Stimulated activated CD8-positive, alpha-beta memory T cell treated with anti-CD3 and anti-CD28 coated beads, Interleukin-12 subunit alpha, Interleukin-12 subunit beta, amount 100 ng/mL, for 4 hours (primary cell): Measurements from ENCODE around the gene PITX3.
"Not testable (repeated sequence)": the region's sequence is repeated elsewhere in the genome, so short reads cannot be mapped to it uniquely, and the experiment has no call there.

Source experiments
- DNase-seq: peaks from one replicate; pipeline ENCODE4 v3.0.0-alpha.2; 2020; ENCODE audit warnings: low read depth

PITX3 gene

GRCh38 chr10:102226542-102226870 lies 14.8 kb downstream of the PITX3 start:
- DNase-seq, result no peak

DNA sequence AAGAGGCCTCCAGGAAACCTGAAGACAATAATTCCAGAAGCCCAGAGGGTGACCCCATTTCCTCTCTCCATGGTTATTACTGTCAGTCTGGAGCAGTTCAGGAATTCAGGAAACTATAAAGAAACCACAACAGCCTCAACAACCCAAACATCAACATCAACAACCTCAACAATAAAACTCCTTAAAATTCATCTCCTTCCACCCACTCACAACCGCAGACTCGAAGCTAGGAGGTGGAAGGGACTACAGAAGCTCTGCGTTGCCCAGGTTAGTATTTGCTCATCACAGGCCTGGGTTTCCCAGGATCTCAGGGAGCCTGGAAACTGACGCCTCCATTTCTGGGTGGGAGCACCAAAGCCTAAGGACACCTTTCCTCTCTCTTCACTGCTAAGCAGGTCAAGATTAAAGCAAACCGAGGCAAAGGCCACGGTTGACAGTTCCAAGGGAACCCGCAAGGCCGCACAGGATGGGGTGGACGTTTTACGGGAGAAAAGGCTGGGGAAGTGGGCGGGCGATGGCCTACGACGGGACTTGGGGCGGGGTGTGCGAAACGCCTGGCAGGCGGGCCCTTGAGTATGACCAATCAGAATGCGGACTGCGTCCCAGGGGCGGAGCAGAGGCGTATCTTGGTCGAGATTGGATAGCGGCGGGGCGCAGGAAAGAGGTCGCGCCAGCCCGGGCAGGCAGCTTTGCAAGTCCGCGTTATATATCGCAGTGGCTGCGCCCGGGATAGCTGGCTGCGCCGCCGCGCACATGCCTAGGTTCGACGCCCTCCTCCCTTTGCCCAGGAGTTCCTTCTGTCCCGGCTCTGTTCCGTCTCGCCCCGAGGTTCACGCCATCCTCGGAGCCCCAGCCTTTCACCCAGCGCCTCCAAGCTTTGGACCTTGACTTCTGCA lies 15.4 kb downstream of the PITX3 start, which contains the start of gene ELOVL3:
Gene ELOVL3 (plus strand): TSS at position 654 of the 896 bp plus-strand sequence. CDS start 250 bp downstream, outside the sequence.
- peak; percentile 61 for DNase-seq

DNA sequence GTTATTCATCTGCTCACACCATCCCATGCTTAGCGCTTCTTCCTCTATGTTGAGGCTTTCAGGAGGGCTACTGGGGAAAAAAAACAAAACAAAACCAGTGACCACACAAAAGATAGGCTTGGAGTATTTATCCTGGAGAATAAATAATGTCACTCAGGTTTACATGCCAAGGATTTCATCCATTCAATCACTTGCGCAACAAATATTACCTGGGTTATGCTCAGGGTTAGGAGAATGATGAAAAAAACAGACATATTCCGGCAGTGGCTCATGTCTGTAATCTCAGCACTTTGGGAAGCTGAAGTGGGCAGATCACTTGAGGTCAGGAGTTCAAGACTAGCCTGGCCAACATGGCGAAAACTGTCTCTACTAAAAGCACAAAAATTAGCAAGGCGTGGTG lies 18.5 kb downstream of the PITX3 start:
- DNase-seq, result no peak

- no peak for DNase-seq
These were observed 20.7 kb downstream of the PITX3 start for GRCh38 chr10:102220612-102221011.

GRCh38 chr10:102219370-102219769 lies 21.9 kb downstream of the PITX3 start:
- no peak for DNase-seq

DNA sequence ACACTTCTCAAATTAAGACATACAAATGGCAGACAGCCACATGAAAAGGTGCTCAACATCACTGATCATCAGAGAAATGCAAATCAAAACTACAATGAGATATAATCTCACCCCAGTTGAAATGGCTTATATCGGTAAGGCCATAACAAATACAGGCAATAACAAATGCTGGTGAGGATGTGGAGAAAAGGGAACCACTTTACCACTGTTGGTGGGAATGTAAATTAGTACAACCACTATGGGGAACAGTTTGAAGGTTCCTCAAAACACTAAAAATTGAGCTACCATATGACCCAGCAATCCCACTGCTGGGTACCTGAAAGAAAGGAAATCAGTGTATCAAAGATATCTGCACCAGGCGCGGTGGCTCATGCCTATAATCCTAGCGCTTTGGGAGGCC lies 27.7 kb downstream of the PITX3 start:
- not testable (repeated sequence) for DNase-seq

GRCh38 chr10:102211615-102212299 lies 29.6 kb downstream of the PITX3 start:
- no peak for DNase-seq

DNA sequence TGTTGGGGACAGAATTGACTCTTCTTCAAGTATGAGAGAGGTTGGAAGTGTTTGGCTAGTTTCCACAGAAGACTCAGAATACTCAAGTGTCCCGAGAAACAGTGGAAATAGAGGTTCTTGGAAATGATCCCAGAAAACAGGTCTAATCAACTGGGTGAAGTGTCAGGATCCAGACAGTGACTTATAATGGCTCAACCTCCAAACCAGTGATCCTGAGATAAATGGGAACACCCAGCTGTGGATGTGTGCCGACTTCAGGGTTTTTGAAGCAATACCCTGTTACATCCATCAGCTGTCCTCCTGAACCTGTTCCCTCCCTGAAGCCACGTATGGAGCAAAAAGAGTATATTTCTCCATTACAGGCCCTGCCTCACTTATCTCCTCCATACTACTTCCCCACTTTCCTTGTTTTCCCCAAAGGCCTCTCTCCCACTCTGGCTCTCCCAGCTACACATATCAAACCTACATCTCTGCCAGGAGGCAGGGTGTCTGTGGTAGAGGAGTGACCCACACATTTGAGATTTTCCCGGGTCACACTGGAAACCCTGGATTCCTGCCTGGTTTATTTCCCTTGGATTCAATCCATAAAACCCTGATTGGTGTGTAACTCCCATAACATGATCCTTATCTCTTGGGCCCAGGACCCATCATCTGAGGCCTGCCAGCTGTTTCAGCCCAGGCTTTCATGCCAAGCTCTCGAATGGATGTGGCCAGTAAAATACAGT lies 32.8 kb downstream of the PITX3 start:
- no peak for DNase-seq

- DNase-seq, result no peak
These were observed 38.9 kb downstream of the PITX3 start for GRCh38 chr10:102202386-102202785.

GRCh38 chr10:102200751-102201640 lies 40.3 kb downstream of the PITX3 start:
- no peak for DNase-seq

DNA sequence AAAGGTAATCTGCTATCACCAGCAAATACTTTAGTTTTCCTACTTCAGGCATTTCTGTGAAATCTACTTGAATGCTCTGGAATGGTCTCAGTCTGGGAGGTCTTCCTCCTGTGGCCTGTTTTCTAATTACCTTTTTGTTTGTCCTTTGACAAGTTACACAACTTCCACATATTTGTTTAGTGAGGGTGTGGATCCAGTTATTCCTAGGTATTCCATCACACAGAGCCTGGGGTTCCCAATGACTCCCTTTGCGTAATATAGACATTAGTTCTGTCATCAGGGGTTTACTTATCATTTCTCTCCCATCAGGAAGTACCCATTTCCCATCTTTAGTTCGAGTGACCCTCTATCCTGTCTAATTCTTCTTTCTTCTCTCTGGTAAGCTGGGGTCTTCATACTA lies 43.3 kb downstream of the PITX3 start:
- DNase-seq, result no peak

DNA sequence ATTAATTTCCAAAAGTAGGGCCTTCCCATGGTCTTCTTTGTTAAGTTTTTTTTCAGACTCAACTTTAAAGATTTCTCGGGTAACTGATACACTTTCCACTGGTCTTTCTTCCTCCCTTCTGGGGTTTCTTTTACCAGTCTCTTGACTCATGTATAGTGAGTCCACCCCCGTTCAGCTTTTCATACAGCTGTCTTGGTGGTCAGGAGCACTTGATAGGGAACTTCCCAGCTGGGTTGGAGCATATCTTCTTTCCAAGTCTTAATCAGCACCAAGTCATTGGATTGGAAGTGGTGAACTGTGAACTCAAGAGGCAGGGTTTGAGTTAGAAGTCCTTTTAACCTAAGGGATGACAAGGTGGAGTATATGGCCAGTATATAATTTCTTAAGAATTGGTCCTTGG lies 44.4 kb downstream of the PITX3 start:
- DNase-seq, result no peak

- DNase-seq, result no peak
These were observed 45.9 kb downstream of the PITX3 start for GRCh38 chr10:102195296-102195870.

- DNase-seq, result no peak
These were observed 49.4 kb downstream of the PITX3 start for GRCh38 chr10:102191956-102192355.

DNA sequence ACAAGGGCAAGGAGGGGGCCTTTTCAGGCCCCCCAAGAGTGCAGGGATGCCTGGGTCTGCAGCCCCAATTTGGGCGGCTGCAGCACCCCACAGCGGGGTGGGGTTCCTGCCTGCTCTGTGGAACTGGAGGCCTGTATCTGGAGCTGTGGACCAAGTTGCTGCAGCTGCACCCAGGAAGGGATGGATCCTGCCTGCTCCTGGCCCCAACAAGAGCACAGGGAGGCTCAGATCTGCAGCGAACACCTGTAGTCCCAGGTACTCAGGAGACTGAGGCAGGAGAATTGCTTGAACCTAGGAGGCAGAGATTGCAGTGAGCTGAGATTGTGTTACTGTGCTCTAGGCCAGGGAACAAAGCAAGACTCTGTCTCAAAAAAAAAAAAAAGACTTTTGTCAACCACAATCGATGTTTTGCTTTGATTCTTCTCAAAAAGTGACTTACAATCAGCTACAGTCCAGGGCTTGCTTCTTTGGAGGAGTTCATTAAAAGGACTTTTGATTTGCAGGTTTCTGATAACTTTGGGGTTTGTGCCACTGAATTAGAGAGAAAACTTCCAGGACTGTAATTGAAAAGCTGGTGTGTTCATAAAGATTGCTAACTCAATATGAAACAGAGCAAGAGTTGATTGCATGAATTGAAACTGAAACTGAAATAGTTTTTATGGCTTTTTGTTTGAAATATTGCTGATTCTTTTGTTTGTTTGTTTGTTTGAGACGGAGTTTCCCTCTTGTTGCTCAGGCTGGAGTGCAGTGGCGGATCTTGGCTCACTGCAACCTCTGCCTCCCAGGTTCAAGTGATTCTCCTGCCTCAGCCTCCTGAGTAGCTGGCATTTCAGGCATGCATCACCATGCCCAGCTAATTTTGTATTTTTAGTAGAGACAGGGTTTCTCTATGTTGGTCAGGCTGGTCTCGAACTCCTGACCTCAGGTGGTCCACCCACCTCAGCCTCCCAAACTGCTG lies 52.1 kb downstream of the PITX3 start:
- DNase-seq, result not testable (repeated sequence)

DNA sequence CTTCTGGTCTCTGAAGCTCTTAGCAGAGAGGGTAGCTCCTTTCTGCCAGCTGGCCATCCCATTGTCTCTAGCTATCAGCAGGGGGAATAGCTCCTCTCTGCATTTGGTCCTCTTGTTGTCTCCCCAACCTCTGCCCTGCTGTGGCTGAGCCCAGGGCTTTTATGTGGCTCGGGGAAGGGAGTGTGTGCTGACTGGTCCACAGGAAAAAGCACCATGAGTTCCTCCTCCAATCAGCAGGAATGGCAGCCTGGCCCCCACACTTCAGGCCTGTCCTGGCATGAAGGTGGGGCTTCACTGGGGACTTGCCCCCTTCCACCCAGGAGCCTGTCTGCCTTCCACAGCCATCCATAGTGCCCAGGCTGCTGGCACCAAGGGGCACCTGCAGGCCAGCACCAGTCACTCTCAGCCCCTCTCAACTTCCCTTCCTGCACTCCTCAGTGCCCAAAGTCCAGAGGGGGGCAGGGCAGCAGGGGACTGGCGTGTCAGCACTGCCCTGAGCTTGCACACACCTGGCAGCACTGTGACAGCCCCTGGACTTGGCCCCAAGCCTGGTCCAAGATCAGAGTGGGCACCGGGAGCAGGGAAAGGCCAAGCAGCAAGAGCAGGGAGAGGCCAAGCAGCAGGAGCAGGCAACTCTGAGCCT lies 52.9 kb downstream of the PITX3 start:
- DNase-seq, result no peak

DNA sequence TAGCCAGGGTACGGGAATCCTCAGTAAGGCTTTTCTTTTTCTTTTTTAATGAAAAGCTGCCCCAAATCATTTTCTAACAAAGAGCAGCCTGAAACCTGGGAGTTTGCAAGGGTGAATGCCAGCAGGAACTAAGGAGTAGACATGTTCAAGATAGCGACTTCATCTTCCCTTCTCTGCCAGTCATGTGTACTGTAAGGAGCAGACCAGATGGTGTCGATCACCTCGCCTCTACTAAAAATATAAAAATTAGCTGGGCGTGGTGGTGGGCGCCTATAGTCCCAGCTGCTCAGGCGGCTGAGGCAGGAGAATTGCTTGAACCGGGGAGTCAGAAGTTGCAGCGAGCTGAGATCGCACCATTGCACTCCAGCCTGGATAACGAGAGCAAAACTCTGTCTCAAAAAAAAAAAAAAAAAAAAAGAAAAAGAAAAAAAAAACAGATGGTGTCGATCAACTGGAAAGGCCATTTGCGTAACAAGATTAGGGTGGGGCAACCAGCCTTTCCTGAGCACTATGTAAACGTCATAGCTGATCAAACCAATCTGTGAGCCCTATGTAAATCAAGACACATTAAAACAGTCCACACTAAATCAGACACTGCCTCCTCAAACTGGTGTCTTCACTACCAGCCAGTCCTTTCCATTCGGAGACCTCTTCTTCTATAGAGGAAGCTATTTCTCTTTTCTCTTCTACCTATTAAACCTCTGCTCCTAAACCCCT lies 55.3 kb downstream of the PITX3 start:
- DNase-seq, result no peak

DNA sequence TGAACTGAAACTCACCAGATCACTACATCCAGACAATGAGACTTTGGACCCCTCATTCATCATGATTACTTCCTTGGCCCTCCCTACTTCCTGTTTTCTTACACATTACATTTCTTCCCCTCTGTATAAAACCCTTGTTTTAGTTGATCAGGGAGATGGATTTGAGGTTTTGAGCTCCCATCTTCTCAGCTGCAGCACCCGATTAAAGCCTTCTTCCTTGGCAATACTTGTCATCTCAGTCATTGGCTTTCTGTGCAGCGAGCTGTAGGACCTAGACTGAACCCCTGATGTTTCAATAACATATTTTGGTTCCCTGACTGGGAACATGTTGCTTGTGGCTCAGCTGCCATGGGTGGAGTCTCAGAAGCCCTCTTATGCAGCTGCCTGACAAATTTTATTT lies 56.0 kb downstream of the PITX3 start:
- no peak for DNase-seq

DNA sequence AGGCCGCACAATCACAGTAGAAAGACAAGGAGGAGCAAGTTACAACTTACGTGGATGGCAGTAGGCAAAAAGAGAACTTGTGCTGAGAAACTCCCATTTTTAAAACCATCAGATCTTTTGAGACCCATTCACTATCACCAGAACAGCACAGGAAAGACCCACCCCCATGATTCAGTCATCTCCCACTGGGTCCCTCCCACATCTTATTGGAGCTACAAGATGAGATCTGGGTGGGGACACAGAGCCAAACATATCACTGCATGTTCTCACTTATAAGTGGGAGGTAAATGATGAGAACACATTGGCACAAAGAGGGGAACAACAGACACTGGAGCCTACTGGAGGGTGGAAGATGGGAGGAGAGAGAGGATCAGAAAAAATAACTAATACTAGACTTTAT lies 56.7 kb downstream of the PITX3 start:
- no peak for DNase-seq
